Hypothalamus (tissue), 51 donors: ENCODE data around the gene PRLR.

Experiments
- DNase-seq, 51 donors: peaks; one replicate each; lab custom pipeline; 2025; lab: John Stamatoyannopoulos, UW

PRLR gene

DNA sequence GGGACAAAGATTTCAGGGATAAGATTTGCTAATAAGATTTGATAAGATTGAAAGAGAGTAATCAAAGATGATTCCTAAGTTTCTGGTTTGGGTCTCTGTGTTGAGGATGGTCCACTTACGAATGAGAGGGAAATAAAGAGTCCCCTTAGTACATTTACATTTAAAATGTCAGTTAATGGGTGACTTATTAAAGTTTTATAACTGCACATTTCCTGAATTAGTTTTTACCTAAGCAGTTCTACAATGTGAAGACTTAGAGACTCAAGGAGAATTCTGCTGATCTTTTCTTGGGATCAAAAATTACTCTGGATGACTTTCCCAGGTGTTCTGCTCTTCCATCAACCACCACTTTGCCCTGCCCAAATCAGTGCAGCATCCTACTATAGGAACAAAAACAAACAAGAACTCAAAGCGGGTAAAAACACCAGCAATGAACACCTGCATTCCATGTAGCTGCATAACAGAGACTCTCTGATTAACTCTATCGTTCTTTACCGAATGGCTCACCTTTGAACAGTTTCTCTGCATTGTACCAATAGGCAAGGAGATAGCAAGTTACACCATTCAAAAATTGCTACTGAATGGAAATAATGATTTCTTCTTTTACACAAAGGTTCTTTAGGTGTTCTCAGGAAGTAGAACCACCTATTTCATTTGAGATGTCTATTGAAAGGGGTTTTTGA lies 65.3 kb downstream of the PRLR start:
- DNase-seq, result no peak

DNA sequence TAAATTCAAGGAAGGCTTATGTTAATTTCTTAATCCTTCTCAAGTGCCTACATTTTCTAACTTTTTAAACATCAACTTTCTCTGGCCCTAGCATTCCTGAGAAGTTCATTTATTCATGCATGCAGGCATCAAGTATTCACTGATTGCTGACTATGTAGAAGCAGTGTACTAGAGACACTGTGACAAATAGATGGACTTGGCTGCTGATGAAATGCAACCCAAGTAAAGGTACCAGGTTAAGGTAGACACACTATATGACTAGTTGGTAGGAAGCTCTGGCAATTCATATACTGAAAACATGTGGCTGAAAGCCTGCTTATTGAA lies 66.6 kb downstream of the PRLR start:
- DNase-seq, result no peak

- DNase-seq, result no peak
These were observed 67.2 kb downstream of the PRLR start for GRCh38 chr5:35162848-35163709.

DNA sequence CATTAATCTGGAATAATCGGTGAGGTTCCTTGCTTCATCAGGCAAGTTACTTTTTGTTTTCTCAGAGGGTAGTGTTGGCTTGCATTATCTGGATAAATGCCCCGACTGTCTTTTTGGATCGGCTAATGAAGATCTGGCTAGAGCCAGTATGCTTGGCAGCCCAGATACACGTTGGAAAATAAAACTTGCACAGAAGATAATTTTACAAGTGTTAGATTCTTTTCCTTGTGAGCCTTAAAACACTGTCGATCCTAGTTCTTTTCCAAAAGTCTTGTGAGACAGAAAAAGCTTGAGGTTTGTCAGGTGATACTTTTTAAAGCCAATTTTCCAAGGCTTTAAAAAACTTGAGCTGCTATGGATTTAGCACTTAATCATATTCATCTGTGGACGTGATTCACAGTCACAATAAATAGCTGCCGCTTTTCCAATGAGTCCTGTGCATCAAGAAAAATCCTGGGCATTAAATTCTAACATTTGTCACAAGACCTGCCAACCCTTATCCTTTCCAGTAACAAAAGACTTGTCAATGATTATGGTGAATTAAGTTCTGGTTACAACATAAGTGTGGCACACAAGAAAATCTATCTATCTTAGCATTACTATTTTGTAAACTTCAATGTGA lies 68.5 kb downstream of the PRLR start:
- DNase-seq, result no peak

DNA sequence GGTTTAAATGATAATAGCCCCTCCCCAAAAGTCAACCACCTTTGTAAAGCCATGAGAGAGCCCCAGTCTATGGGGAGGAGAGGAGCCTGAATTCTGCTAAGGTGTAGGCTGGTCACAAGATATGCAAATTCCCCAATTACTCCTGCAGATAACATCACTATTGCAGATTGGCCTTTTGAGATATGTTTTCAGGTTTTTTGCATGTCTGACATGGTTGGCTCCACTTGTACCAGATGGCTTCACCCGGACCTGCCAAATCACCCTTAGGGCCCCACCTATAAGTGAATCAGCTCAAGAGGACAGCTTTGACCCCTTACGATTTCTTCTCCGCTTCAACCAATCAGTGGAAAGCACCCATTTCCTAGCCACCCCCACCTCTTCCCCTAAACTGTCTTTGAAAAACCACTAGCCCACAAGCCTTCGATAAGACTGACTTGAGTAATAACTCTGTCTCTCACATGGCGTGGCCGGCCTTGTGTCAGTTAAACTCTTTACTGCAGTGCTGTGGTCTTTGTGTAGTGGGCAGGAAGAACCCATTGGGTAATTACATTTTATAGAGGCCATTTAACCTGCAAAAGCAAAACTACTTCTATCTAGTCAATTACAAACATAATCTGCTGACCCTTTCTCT lies 69.7 kb downstream of the PRLR start:
- DNase-seq, result no peak

GRCh38 chr5:35159370-35159742 lies 70.9 kb downstream of the PRLR start:
- DNase-seq, result no peak

DNA sequence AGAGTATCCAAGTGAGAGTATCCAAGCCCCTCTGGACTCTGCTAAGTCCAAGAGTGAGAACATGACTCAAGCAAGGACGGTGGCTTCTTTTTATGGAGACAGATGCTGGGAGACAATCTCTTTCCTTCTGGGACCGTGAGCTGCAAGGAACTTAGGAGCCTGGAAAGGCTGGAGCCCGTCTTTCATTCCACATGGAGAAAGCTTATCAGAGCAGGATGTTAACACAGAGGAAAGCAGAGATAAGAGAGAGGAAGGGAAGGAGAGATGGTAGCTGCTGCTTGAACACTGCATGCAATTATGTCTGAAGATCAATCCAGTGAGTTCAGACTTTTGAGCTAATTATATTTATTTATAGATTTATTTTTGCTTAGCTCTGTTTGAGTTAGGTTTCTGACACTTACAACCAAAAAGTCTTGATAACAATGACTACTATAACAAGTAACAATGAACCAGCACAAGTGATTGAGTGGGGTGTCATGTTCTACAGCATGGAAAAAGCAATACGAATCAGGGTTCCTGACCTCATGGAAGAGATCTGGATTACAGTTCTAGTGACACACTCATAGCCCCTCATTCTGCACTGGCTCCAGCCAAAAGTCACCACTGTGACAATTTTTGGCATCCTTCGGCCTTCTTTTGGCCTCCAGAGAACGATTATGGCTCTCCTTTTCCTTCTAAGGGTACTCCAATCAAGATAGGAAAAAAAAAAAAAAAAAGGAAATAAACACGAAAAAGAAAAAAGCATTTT lies 71.5 kb downstream of the PRLR start:
- no peak for DNase-seq

- DNase-seq, result no peak
These were observed 72.1 kb downstream of the PRLR start for GRCh38 chr5:35158204-35158603.

GRCh38 chr5:35153375-35153932 lies 76.8 kb downstream of the PRLR start:
- DNase-seq, result no peak

- no peak for DNase-seq
These were observed 77.6 kb downstream of the PRLR start for GRCh38 chr5:35152733-35153132.

- no peak for DNase-seq
These were observed 79.0 kb downstream of the PRLR start for GRCh38 chr5:35151146-35151920.

- DNase-seq, result no peak
These were observed 81.2 kb downstream of the PRLR start for GRCh38 chr5:35149041-35149440.

- no peak for DNase-seq
These were observed 83.9 kb downstream of the PRLR start for GRCh38 chr5:35146406-35146805.

- DNase-seq, result no peak
These were observed 84.5 kb downstream of the PRLR start for GRCh38 chr5:35145691-35146317.

GRCh38 chr5:35145012-35145411 lies 85.3 kb downstream of the PRLR start:
- DNase-seq, result no peak

- no peak for DNase-seq
These were observed 86.4 kb downstream of the PRLR start for GRCh38 chr5:35143841-35144240.

GRCh38 chr5:35141739-35142138 lies 88.5 kb downstream of the PRLR start:
- no peak for DNase-seq

GRCh38 chr5:35138232-35138631 lies 92.1 kb downstream of the PRLR start:
- DNase-seq, result no peak

DNA sequence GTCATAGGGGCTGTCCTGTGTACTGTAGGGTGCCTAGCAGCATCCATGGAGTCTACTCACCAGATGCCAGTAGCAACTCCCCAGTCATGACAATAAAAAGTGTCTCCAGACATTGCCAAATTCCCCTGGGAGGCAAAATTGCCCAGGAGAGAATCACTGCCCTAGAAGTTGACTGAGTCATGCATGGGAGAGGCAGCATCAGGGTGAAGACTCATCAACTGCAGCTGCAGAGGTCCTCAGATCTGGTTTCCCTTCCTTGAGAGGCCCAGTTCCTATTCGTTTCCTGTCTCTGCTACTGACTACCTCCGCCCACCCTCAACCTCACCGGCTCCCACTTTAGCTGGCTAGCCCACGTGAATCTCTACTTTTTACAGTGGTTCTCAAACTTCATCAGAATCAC lies 93.9 kb downstream of the PRLR start:
- DNase-seq, result no peak
